ENCODE data around the gene POMT1.

The POMT1 gene

DNA sequence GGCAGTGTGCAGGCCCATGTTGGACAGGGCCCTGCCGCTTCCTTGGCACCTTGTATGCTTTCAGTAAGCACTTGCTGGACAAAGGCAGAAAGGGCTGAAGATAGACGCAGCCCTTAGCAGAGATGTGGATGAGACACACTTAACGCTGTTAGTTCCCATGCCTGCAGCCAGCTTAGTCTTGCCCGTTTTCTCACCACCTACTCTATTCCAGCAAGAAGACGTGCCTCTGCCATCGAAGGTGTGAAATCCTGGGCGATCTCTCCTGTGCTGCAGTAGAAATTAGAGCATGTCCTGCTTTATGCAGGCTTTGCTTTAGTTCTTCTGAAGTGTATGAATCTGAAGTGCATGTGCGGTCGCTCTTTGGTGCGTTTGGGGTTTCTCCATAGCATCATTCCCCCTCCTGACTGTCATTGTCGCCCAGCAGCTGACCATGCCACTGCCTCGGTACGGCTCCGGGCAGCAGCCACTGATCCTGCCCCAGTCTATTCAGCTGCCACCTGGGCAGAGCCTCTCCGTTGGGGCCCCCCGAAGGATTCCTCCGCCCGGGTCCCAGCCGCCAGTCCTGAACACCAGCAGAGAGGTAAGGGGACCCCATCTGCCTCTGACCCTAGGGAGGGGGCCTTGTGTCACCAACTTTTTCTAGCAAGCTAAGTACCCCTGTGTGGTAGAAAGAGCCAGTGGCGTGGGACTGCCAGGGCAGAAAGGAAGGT, 11.6 kb upstream of the POMT1 start:
- Mint-ChIP-seq H3K4me3 (no peak overlapping the region), H3K27ac (ENCODE audit: low read depth) (peak overlapping the region; percentile 58), H3K9me3 (no peaks in the 10 kb centered on the region), H3K4me1 (peaks cover 28% of the 10 kb centered on the region), H3K27me3 (no peaks in the 10 kb centered on the region), H3K36me3 (ENCODE audit: insufficient read depth) (peaks cover 80% of the 10 kb centered on the region)
- DNase-seq (ENCODE audit: low spot score in 2 of 2) (no peak), ATAC-seq (replicated peaks; ENCODE audit: extremely low read depth, poor library complexity, severe bottlenecking) (no peak)

DNA sequence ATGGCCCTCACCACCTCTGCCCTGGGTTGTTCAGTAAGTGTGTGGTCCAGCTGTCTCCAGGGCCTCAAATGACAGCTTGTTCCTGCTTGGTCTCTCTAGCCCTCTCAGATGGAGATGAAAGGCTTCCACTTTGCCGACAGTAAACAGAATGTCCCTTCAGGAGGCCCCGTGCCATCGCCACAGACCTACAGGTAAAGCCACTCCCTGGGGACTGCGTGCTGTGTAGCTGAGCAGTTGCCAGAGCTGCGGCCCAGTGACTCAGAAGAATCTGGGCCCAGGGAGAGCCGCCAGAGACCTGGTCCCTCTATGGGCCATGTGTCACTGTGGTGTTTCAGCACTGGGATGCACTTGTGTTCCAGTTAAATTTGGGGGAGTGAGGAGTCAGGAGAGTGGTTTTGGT, 10.6 kb upstream of the POMT1 start:
- Mint-ChIP-seq H3K9me3 (no peaks in the 10 kb centered on the region), H3K27me3 (no peaks in the 10 kb centered on the region), H3K4me1 (peaks cover 28% of the 10 kb centered on the region), H3K27ac (ENCODE audit: low read depth) (no peak overlapping the region), H3K36me3 (ENCODE audit: insufficient read depth) (peaks cover 81% of the 10 kb centered on the region), H3K4me3 (no peak overlapping the region)
- no peak for DNase-seq (ENCODE audit: low spot score in 2 of 2)
- ATAC-seq (replicated peaks; ENCODE audit: extremely low read depth, poor library complexity, severe bottlenecking): no peak

DNA sequence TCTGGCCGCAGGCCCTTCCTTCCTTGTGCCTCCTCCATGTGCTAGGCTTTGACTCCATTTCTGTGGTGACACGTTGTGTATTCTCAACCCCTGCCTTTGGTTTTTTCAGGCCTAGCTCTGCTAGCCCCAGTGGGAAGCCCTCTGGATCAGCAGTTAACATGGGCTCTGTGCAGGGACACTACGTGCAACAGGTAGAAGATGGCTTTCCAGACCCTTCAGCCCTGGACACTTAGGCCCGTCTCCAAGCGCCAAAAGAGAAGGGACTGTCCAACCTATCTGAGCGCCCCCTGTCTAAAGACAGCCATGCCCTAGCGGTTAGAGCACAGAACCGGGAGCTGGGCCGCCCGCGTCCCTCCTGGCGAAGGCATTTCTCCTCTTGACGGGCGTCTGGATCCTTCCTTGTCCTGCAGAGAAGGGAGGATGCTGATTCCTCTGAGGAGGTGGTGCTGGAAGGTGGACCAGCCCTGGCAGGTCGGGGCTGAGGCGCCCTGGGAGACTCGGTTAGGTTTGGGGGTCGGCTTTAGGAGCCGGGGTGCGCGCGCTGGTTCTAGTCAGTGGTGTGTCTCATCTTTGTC, 8.3 kb upstream of the POMT1 start:
- Mint-ChIP-seq H3K27ac (ENCODE audit: low read depth) (no peak overlapping the region), H3K4me1 (peaks cover 33% of the 10 kb centered on the region), H3K36me3 (ENCODE audit: insufficient read depth) (peaks cover 73% of the 10 kb centered on the region), H3K4me3 (no peak overlapping the region), H3K27me3 (no peaks in the 10 kb centered on the region), H3K9me3 (no peaks in the 10 kb centered on the region)
- DNase-seq (ENCODE audit: low spot score in 2 of 2): no peak
- no peak for ATAC-seq (replicated peaks; ENCODE audit: extremely low read depth, poor library complexity, severe bottlenecking)

DNA sequence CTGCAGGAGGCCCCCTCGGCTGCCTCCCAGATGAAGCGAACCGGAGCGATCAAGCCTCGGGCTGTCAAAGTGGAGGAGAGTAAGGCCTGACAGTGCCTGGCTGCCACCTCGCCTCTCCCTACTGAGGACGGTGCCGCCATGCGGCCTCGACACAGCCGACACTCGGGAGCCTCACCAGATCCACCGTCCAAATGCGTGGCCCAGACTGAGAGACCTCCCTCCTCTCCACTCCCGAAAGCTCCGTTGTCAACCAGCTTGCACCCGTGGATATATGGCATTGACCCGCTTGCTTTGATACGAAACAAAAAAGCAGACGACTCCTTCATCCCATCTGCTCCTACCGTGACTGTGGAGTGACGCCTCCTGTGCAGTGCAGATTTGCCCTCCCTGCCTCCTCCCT, 6.9 kb upstream of the POMT1 start:
- no peak overlapping the region for H3K4me3 Mint-ChIP-seq
- no peak for ATAC-seq (replicated peaks; ENCODE audit: extremely low read depth, poor library complexity, severe bottlenecking)
- no peaks in the 10 kb centered on the region for H3K27me3 Mint-ChIP-seq
- H3K36me3 Mint-ChIP-seq (ENCODE audit: insufficient read depth): peaks cover 63% of the 10 kb centered on the region
- no peak overlapping the region for H3K27ac Mint-ChIP-seq (ENCODE audit: low read depth)
- H3K4me1 Mint-ChIP-seq: peaks cover 37% of the 10 kb centered on the region
- no peaks in the 10 kb centered on the region for H3K9me3 Mint-ChIP-seq
- DNase-seq (ENCODE audit: low spot score in 2 of 2): no peak

DNA sequence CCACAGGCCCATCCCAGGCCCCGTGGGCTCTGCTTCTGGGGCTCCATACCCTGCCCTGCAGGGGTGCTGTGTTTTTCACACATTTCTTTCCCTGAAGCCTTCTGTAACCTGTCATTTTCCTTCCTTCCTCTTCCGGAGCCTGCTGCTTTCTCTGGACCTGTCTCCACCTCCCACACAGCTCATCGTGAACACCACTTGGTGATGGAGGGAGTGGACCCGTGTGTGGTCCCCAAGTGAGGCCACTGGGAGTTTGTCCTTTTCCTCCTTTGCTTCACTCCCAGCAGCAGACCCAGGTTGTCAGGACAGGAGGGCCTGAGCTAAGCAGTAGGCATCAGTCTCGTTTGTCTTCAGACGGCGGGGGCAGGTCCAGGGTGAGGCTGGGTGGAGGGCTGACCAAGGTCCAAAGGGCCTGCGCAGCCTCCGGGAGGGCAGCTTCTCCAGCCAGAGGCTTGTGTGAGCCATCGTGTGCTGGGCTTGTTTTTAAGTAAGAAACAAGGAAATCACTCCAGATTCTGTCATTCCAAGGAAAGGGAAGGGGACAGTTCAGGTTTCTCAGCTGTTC, 5.8 kb upstream of the POMT1 start:
- Mint-ChIP-seq H3K4me3 (no peak overlapping the region), H3K4me1 (peaks cover 43% of the 10 kb centered on the region), H3K36me3 (ENCODE audit: insufficient read depth) (peaks cover 59% of the 10 kb centered on the region), H3K9me3 (no peaks in the 10 kb centered on the region), H3K27me3 (no peaks in the 10 kb centered on the region), H3K27ac (ENCODE audit: low read depth) (no peak overlapping the region)
- DNase-seq (ENCODE audit: low spot score in 2 of 2): no peak
- ATAC-seq (replicated peaks; ENCODE audit: extremely low read depth, poor library complexity, severe bottlenecking): no peak

DNA sequence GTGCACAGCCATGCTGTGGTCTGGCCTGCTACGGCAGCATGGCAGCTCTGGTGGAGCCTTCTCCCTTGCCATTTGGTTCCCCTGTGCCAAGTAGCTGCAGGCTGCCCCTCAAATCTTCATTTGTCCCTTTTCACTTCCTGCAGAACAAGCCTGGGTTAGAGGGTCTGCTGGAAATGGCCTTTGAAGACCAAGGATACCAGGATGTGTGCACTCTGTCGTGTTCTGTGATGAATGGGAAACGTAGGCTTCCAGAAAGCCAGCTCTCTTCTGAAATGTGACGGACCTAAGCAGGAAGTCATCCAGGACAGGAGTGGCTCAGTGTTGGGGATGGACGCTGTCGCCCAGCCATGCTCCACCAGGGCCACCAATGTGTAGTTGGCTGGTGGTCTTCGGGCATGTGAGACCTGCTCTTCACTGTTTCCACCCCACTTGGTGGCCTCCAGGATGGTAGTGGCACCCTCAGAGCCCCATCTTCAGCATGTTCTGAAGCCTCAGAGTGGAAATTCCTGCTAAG, 3.4 kb upstream of the POMT1 start:
- DNase-seq (ENCODE audit: low spot score in 2 of 2) (no peak), ATAC-seq (replicated peaks; ENCODE audit: extremely low read depth, poor library complexity, severe bottlenecking) (no peak)
- Mint-ChIP-seq H3K4me1 (peaks cover 57% of the 10 kb centered on the region), H3K4me3 (peak overlapping the region; percentile 90), H3K9me3 (no peaks in the 10 kb centered on the region), H3K27ac (ENCODE audit: low read depth) (peak overlapping the region; percentile 73), H3K36me3 (ENCODE audit: insufficient read depth) (peaks cover 52% of the 10 kb centered on the region), H3K27me3 (no peaks in the 10 kb centered on the region)

DNA sequence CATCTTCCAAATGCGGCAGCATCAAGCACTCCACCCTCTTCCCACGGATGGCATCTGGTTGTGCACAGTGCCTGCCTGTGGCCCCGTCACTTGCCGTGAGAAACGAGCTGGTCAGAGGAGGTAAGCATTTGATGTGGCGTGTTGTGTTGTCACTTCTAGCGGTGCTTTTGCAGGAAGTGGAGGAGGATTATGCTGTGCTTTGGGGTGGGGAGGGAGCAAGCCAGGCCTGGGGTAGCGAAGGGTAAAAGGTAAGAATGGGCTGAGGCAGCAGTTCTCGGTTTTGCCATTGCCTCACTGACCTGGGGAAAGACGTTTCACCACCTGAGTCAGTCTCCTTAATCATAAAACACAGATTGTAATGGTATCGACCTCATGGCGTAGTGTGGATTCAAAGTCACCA, 2.3 kb upstream of the POMT1 start:
- peaks cover 48% of the 10 kb centered on the region for H3K36me3 Mint-ChIP-seq (ENCODE audit: insufficient read depth)
- peak overlapping the region; percentile 90 for H3K4me3 Mint-ChIP-seq
- peak overlapping the region; percentile 73 for H3K27ac Mint-ChIP-seq (ENCODE audit: low read depth)
- H3K9me3 Mint-ChIP-seq: no peaks in the 10 kb centered on the region
- DNase-seq (ENCODE audit: low spot score in 2 of 2) (peak; percentile 46 to 74), ATAC-seq (replicated peaks; ENCODE audit: extremely low read depth, poor library complexity, severe bottlenecking) (peak; percentile 80)
- peaks cover 64% of the 10 kb centered on the region for H3K4me1 Mint-ChIP-seq
- no peaks in the 10 kb centered on the region for H3K27me3 Mint-ChIP-seq

DNA sequence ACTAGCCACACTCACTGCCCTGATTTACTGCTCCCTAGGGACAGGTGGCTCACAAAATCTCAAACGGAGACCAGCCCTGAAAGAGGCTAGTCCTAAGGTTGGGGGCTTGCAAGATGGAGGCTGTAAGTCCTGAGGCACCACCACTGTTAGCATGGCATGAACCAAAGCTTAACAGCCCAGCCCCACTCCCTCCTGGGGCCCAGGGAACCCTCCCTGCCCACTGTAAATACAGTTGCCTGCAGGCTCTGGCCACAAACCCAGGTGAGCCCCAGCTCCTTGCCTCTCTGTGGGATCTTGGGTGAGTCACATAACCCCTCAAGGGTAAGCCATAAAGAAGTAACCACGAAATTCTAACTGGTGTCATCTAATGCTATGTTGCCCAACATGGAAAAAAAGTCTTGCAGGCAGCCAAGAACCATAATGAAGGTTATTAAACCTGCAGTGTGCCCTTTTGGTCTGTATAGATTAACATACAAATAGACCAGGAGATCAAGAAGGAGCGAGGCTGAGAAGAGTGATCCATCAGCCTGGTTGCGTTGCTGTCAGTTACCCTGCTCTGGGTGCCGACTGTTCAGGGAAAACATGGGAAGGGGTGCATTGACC, 1.7 kb upstream of the POMT1 start:
- H3K27me3 Mint-ChIP-seq: no peaks in the 10 kb centered on the region
- peaks cover 42% of the 10 kb centered on the region for H3K36me3 Mint-ChIP-seq (ENCODE audit: insufficient read depth)
- peak in 1 of 2 donors; percentile 30 for DNase-seq (ENCODE audit: low spot score in 2 of 2)
- H3K9me3 Mint-ChIP-seq: no peaks in the 10 kb centered on the region
- peak overlapping the region; percentile 73 for H3K27ac Mint-ChIP-seq (ENCODE audit: low read depth)
- ATAC-seq (replicated peaks; ENCODE audit: extremely low read depth, poor library complexity, severe bottlenecking): peak; percentile 47
- peaks cover 64% of the 10 kb centered on the region for H3K4me1 Mint-ChIP-seq
- peak overlapping the region; percentile 90 for H3K4me3 Mint-ChIP-seq

DNA sequence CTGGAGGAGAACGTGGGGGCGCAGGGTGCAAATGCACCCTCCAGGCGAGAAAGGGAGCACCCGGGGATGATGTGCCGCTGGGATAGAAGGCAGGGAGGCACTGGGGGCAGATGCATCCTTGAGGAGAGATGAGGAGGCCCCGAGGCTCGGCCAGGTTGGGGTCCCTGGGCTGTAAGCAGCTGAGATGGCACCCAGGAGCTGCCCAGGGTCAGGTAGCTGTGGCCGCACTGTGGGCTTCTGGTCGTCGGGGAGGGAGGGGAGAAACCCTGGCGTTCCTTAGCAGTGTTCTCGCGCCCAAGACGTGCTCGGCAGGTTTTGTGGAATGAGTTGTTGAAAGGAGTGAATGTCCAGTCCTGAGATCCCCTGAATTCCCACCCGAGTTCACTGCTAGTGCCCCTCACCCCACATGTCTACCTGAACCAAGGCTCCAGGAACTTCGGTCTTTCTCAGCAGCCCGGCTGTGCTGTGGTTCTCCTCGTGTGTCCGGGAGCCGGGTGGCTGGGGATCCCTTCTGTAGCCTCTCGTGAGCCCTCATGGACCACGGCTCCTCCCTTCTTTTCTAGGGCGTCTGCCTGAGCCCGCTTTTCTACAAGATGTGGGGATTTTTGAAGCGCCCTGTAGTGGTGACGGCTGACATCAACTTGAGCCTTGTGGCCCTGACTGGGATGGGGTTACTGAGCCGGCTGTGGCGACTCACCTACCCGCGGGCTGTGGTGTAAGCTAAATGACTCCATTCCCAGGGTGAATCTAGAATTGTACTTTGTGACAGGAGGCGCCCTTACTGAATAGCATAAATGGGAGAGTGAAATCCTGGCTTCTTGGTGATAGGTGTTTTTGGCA, 1.1 kb downstream of the POMT1 start:
- H3K4me1 Mint-ChIP-seq: peaks cover 55% of the 10 kb centered on the region
- peaks cover 34% of the 10 kb centered on the region for H3K36me3 Mint-ChIP-seq (ENCODE audit: insufficient read depth)
- H3K4me3 Mint-ChIP-seq: peak overlapping the region; percentile 90

DNA sequence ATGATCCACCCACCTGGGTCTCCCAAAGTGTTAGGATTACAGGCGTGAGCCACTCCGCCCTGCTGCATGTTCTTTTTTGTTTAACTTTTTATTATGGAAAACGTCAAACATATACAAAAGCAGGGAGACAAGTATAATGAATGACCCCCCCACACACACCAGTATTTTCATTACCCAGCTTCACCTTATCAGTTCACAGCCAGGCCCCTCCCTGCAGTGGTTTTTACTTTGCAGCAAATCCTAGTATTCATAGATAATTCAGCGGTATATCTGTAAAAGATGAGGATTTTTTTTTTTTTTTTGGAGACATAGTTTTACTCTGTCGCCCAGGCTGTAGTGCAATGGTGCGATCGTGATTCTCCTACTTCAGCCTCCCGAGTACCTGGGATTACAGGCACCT, 2.3 kb downstream of the POMT1 start:
- Mint-ChIP-seq H3K27ac (ENCODE audit: low read depth) (no peak overlapping the region), H3K4me3 (peak overlapping the region; percentile 43), H3K4me1 (peaks cover 44% of the 10 kb centered on the region), H3K36me3 (ENCODE audit: insufficient read depth) (peaks cover 33% of the 10 kb centered on the region), H3K27me3 (no peaks in the 10 kb centered on the region), H3K9me3 (no peaks in the 10 kb centered on the region)
- ATAC-seq (replicated peaks; ENCODE audit: extremely low read depth, poor library complexity, severe bottlenecking) (no peak), DNase-seq (ENCODE audit: low spot score in 2 of 2) (no peak)

More for the DNA sequence above, 1.1 kb downstream of the POMT1 start:
- no peak for ATAC-seq (replicated peaks; ENCODE audit: extremely low read depth, poor library complexity, severe bottlenecking)
- H3K9me3 Mint-ChIP-seq: no peaks in the 10 kb centered on the region
- DNase-seq (ENCODE audit: low spot score in 2 of 2): peak; percentile 28 to 44
- no peaks in the 10 kb centered on the region for H3K27me3 Mint-ChIP-seq
- peak overlapping the region; percentile 93 for H3K27ac Mint-ChIP-seq (ENCODE audit: low read depth)

DNA sequence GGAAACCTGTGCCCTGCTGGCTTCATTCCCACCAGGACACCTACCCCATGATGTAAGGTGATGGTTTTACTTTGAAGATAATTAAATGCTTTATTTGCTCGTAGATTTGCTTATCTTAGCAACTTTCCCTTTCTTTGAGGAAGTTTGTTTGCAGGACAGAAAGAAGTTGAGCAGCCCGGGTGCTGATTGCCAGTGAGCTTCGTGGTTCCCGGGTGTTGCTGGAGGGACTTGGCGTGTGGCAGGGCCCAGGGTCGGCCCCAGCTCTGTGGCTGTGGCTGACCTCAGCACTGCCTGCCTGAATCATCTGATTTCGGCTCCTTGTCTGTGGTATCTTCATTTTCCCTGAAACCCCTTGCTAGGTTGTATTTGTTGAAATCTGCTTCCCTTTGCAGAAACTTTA, 8.7 kb downstream of the POMT1 start:
- Mint-ChIP-seq H3K27ac (ENCODE audit: low read depth) (no peak overlapping the region), H3K4me1 (no peaks in the 10 kb centered on the region), H3K27me3 (no peaks in the 10 kb centered on the region), H3K36me3 (ENCODE audit: insufficient read depth) (peaks cover 29% of the 10 kb centered on the region), H3K4me3 (no peak overlapping the region), H3K9me3 (no peaks in the 10 kb centered on the region)
- ATAC-seq (replicated peaks; ENCODE audit: extremely low read depth, poor library complexity, severe bottlenecking): no peak
- DNase-seq (ENCODE audit: low spot score in 2 of 2): no peak

DNA sequence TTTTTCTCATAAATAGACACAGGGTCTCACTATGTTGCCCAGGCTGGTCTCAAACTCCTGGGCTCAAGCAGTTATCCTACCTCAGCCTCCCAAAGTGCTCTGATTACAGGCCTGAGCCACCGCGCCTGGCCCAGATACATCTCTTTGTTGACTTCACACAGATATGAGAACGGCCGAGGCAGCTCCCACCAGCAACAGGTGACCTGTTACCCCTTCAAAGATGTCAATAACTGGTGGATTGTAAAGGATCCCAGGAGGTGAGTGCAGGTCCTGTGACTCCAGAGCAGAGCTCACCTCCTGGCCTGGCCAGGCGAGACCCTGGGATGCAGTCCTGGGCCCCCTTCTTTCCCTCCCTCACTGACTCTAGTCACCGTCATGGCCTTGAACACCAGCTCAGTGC, 9.2 kb downstream of the POMT1 start:
- H3K4me3 Mint-ChIP-seq: no peak overlapping the region
- no peak for DNase-seq (ENCODE audit: low spot score in 2 of 2)
- H3K27ac Mint-ChIP-seq (ENCODE audit: low read depth): no peak overlapping the region
- H3K4me1 Mint-ChIP-seq: no peaks in the 10 kb centered on the region
- H3K27me3 Mint-ChIP-seq: no peaks in the 10 kb centered on the region
- H3K36me3 Mint-ChIP-seq (ENCODE audit: insufficient read depth): peaks cover 33% of the 10 kb centered on the region
- H3K9me3 Mint-ChIP-seq: no peaks in the 10 kb centered on the region
- no peak for ATAC-seq (replicated peaks; ENCODE audit: extremely low read depth, poor library complexity, severe bottlenecking)
